ENCODE measurements around the gene GATM.

Gene GATM

GRCh38 chr15:45378149-45378912 lies at the start of gene GATM:
GATM (minus strand) TSS chr15:45378544; CDS start chr15:45378453, 91 bp downstream.
- peak; percentile 24 for DNase-seq

GRCh38 chr15:45427085-45427484 lies 48.7 kb upstream of the GATM start:
- no peak for DNase-seq

- DNase-seq, result no peak
These were observed 46.8 kb upstream of the GATM start for GRCh38 chr15:45425135-45425534.

GRCh38 chr15:45424429-45424828 lies 46.1 kb upstream of the GATM start:
- no peak for DNase-seq

GRCh38 chr15:45417303-45417950 lies 39.1 kb upstream of the GATM start:
- DNase-seq, result no peak

- DNase-seq, result peak; percentile 4
These were observed 36.0 kb upstream of the GATM start for GRCh38 chr15:45414215-45414885.

GRCh38 chr15:45409596-45409995 lies 31.3 kb upstream of the GATM start:
- DNase-seq, result no peak

GRCh38 chr15:45407786-45408185 lies 29.4 kb upstream of the GATM start:
- no peak for DNase-seq

GRCh38 chr15:45402955-45403877 lies 24.9 kb upstream of the GATM start:
- DNase-seq, result peak; percentile 19

GRCh38 chr15:45402162-45402954 lies 24.0 kb upstream of the GATM start:
- peak; percentile 97 for DNase-seq

- DNase-seq, result no peak
These were observed 23.4 kb upstream of the GATM start for GRCh38 chr15:45401665-45402161.

GRCh38 chr15:45399381-45400212 lies 21.3 kb upstream of the GATM start:
- peak; percentile 54 for DNase-seq

GRCh38 chr15:45397116-45397665 lies 18.8 kb upstream of the GATM start:
- DNase-seq, result no peak

- no peak for DNase-seq
These were observed 17.6 kb upstream of the GATM start for GRCh38 chr15:45395943-45396342.

GRCh38 chr15:45394681-45395080 lies 16.3 kb upstream of the GATM start:
- DNase-seq, result no peak

GRCh38 chr15:45393851-45394250 lies 15.5 kb upstream of the GATM start:
- DNase-seq, result no peak

- no peak for DNase-seq
These were observed 14.2 kb upstream of the GATM start for GRCh38 chr15:45392584-45392855.

GRCh38 chr15:45391746-45392583 lies 13.6 kb upstream of the GATM start:
- DNase-seq, result no peak

- no peak for DNase-seq
These were observed 11.0 kb upstream of the GATM start for GRCh38 chr15:45389351-45389750.
